ENCODE results near the gene MRPL16.
A peak's percentile ranks its signal among the peaks of the same experiment; 100 is the strongest.

The MRPL16 gene

GRCh38 chr11:59769828-59770227, 40.8 kb downstream of the MRPL16 start:
- no peak for DNase-seq

- no peak for DNase-seq
These were observed 41.5 kb downstream of the MRPL16 start for GRCh38 chr11:59769111-59769510.

- DNase-seq: peak; percentile 43
These were observed 43.4 kb downstream of the MRPL16 start for GRCh38 chr11:59767225-59767611.

DNA sequence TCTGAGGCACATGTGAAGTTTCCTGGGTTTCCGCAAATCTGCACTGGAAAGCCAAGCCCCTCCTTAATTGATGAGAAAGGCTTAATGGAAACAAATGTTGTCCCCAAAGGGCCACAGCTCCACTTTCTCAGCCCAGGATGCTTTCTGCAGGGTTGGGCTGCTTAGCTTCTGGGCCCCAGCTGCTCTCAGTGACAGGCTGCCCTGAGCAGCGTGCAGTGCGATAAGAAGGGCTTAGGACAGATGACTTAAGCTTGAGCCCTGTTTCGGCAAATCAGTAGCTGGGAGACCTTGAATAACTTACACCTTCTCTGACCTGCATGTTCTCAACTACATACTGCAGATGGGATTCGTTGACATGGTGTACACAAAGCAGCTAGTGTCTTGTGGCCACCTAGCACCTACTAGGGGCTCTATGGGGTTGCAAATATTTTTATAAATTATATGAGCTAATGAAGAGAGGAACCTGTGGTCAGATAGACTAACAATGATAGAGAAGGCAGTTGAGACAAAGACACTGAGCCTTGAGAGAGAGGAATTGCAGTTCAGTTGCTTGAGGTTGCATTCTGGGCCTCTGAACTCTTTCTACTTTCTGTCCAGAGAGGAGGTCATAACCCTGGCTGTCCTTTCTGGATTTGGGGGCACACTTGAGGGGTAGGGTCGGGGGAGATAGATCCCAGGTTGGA, 43.9 kb downstream of the MRPL16 start:
- DNase-seq: no peak

- no peak for DNase-seq
These were observed 45.4 kb downstream of the MRPL16 start for GRCh38 chr11:59765068-59765735.

DNA sequence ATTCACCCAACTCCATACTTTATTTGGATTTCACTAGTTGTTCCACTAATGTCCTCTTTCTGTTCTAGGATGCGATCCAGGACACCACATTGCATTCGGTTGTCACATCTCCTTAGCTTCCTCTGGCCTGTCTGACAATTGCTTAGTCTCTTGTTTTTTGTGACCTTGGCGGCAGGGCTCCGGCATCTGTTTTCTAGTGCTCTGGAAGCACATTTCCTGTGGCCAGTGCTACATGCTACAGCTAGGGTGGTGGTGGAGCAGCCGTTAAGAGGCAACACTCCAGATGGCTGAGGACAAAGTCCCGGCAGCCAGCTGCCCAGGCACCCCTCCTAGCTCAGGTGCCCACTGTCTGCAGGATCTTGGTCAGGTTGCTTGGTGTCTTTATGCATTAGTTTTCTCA, 48.6 kb downstream of the MRPL16 start:
- DNase-seq: no peak

DNA sequence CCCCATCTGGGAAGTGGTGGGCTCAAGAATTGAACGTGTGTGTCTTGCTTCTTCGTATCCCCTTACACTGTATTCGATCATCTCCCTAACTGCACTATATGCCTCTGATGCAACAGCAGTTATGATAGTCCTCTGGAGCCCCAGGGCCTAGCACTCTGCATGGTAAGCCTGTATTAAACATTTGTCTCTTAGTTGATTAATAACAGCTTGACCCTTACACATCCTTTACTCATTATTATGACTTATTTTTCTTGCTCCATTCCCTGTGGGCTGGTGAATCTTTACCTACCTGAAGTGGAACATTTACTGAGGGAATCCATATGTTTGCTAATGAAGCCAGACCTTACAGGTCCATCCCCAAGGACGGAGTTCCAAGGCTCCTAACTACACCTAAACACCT, 49.8 kb downstream of the MRPL16 start:
- no peak for DNase-seq

DNA sequence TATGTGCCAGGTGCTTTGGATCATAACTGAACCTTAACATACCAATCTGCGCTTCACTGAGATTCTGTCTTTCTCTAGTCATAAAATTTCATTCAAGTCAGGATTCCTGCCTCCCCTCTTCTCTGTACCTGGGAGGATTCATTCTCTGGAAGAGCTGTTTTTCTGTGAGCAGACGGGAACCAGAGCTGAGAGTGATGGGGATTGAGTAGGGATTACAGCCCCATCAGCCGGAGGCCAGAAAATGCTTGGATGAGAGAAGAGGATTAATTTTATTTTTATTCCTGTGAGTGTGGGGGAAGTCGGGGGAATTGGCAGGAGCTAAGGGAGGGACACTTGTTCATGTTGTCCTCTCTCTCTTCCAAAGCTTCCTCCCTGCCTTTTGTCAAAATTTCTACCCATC, 50.7 kb downstream of the MRPL16 start:
- no peak for DNase-seq

DNA sequence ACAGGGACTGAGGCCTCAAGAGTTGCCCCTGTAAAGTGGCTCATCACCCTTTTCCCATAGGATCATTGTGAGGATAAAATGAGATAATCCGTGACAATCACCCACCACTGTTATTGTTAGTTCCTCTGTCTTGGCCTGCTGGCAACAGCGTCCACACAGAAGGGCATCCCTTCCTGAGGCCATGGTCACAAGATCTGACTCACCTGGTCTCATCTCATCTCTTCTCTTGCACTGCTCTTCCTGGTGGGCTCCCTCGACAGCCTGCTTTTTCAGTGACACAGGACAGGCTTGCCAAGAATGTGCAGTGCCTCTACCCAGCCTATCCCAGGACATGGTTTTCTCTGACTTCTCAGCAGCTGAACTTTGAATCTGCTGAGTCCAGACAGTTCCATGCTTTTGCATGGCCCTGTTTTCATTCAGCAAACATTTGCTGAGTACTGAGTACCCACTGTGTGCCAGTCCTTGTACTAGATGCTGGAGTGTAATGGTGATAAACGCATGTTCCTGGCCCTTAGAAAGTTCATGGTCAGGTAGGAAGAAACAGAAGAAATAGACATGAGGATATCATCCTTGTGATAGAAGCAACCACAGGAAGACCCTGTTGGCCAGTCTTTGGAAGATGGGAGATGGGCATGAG, 52.1 kb downstream of the MRPL16 start:
- DNase-seq: no peak

DNA sequence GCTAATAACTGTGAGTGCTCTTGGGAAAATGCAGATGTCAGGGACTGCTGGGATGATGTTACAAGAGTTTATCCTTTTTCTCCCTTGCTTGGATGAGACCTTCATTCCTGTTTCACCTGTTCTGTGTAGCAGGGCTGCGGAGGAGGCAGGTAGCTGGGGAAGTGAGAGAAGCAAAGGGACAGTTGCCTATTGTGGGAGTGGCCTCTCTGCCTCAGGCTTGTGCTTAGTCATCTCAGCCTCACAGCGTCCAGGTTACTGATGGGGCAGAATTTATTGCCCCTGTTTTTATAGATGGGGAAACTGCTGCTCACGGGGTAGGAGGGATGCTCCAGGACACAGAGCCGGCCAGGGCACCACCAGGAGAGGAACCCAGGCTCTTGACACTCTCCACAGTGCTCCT, 53.7 kb downstream of the MRPL16 start:
- no peak for DNase-seq

GRCh38 chr11:59756558-59756840, 54.1 kb downstream of the MRPL16 start:
- DNase-seq: no peak

Data from CD4-positive, alpha-beta T cell treated with Interleukin-10 for 1 hour (primary cell).